Measurements from ENCODE around the gene SLC2A4RG.
"Not testable (repeated sequence)": the region's sequence is repeated elsewhere in the genome, so short reads cannot be mapped to it uniquely, and the experiment has no call there.

Gene SLC2A4RG

DNA sequence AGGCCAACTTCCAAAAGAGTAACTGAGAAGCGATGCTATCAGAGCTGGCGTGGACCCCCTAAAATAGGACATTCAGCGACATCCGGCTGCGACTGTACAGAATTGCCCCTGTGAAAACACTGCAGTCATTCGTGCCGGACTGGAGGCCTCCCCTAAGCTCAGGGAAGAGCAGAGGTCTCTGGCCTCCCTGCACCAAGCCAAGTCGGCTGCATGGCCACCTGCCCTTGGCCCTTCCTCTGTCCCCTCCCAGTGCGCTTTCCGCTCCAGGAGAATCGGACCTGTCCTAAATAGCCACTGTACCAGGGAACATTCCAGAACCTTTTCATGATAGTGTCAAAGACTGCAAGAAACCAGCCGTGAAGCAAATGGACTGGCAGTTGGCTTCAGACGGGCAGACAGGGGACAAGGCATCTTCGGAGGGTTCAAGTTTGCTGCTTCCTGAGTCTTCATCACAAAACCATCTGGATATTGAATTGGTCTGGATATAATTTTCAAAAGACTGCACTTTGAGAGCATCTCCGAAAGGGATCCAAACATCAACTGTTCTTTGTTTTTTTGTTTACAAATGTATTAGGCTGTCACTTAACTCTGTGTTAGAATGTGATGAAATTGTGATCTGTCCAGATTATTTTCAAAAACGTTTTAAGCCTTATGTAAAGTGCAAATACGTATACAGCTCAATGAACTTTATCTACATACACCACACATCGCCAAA lies 16.5 kb downstream of the SLC2A4RG start:
- no peak for DNase-seq

DNA sequence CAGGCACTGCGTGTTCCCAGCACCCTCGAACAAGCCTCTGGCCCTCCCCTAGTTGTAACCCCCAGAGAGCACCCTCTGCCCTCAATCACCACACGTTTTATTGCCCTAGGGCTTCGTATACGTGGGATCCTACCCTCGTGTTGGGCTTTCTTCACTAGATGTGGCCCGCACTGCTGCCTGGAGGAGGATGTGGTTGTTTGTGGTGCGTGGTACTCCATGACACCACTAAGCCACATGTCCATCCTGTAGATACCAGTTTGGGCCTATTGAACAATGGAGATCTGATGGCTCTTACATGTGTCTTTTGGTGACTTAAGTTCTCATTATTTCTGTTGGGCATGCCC lies 17.0 kb downstream of the SLC2A4RG start:
- DNase-seq = no peak

DNA sequence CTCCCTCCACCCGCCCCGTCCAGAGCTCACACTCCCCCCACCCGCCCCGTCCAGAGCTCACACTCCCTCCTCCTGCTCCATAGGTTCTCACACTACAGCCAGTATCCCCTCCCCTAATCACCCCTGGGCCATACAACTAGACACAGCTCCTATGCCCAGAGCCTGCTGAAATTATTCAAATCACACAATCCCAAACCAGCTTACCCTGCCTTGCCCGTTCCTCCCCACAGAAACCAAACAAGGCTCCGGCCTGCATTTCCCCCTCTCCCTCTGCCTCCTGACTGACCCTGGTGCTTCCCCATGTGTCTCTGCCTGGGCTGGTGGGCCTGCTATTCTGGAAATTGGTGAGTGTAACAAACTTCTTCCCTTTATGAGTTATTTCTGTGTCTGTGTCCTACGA lies 18.6 kb downstream of the SLC2A4RG start:
- no peak for DNase-seq

DNA sequence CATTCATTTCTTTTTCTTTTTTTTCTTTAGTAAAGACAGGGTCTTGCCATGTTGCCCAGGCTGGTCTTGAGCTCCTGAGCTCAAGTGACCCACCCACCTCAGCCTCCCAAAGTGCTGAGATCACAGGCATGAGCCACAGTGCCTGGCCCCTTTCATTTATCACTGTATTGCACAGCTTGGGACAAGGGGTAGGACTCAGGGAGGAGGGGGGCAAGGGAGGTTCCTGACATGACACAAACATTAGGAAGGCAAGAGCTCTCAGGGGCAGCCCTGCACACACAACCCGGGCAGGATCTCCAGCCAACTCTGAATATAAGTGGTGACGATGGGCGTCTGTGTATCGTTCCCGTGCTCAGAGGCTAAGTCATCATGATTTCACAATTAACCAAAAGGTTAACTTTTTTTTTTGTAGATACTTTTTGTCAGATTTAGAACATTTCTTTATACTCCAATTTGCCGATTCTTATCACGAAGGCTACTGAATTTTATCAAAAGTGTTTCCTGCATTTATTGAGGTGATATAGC lies 19.9 kb downstream of the SLC2A4RG start:
- DNase-seq = no peak

DNA sequence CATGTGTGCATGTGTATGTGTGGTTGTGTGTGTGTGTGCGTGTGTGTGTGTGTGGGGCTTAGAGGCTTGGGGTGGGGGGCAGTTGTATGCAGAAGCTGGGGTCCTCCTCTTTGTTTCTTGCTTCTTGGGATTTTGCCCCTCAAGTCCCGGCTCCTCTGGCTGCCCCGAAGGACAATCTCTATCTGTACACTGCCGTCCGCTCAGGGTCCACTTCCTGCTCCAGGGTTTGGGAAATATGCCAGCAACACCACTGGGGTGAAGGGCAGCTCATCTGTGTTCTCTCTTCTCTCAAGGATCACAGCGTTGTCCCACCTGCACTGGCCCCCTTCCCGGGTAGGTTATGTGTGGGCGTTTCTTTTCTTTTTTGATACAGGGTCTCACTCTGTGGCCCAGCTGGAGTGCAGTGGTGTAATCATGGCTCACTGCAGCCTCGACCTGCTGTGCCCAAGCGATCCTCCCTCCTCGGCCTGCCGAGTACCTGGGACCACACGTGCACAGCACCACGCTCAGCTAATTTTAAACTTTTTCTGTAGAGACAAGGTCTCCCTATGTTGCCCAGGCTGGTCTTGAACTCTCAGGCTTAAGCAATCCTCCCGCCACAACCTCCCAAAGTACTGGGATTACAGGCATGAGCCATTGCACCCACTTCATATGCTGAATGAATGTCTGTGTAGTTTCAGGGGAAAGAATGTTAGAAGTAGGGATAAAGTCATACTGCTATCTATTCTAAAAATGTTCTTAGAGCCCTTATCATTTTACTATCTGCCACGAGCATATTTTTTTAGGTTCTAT lies 25.7 kb downstream of the SLC2A4RG start:
- no peak for DNase-seq

DNA sequence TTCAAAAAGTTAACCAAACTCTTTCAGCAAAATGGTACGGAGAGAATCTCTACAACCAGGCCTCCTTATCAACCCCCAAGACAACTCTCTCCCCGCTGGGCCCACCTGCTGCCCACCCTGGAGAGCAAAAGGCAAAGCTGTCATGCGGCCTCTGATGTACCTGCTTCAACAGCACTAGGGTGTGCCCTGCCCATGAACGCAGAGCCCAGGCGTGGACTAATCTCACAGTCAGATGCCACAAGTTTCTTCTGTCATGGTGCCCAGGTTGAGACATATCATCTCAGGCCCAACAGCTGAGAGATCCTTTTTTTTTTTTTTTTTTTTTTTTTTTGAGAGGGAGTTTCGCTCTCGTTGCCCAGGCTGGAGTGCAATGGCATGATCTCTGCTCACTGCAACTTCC lies 26.3 kb downstream of the SLC2A4RG start:
- no peak for DNase-seq

DNA sequence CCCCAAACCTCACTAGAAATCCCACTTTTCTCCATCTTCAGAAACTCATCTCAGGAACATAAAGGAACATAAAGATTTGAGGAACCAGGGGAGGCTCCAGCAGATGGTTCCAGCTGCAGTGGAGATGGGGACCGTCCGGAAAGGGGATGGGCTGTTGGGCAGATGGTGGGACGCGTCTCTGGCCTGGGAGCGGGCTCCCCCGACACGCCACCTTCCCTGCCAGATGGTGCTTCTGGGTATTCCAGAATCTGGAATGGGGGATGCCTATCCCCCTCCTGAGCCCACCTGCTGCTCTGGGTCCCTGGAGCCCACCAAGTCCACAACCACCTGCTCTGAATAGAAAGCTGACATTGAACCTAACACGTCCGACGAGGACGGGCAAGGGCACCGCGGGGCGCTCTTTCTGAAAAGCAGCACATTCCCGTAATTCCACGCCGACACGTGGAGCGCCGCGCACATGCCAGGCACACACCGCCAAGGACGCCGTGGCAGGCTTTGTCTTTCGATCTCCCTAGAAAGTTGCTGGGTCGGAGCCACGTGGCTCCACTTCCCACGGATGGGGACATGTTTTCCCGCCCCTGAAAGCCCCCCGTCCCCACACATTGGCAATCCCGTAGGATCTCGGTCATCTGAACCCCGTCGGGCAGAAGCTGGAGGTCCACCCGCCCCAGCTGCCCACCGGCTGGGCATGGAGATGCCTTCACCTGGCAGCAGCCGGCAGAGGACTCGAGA lies 27.3 kb downstream of the SLC2A4RG start:
- DNase-seq = no peak

DNA sequence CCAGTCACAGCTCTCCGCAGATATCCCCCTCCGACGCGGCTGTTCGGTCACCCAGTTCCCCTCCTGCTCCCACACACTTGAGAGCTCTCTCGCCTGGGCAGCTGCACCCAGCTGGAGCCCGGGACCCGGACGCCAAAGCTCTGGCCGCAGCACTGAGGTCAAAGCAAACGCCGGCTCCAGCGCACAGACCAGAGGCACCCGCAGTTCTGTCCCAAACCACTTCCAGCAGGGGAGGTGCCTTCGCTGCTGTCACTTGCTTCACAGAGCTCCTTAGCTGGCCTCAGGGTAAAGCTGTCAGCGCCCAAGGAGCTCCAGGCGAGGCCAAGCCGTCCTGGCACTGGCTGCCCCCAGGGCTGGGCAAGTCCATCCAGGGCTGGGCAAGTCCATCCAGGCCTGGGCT lies 27.9 kb downstream of the SLC2A4RG start:
- no peak for DNase-seq

DNA sequence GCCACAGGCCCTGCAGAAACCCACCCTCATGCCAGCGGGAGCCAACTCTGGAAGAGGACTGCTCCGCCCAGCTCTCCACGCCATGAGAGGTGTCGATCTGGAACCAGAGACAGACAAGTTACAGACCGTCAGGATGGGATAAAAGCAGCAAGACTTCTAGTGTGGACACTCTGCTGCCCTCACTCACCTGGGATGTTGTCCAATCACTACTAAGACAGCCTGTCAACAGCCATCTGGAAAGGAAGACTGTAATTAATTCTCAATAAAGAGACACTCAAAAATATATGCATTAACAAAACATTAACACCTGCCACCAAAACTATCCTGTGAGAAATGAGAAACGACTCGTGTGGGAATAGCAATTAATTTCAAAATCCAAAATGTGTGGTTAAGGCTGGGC lies 28.3 kb downstream of the SLC2A4RG start:
- DNase-seq = no peak

DNA sequence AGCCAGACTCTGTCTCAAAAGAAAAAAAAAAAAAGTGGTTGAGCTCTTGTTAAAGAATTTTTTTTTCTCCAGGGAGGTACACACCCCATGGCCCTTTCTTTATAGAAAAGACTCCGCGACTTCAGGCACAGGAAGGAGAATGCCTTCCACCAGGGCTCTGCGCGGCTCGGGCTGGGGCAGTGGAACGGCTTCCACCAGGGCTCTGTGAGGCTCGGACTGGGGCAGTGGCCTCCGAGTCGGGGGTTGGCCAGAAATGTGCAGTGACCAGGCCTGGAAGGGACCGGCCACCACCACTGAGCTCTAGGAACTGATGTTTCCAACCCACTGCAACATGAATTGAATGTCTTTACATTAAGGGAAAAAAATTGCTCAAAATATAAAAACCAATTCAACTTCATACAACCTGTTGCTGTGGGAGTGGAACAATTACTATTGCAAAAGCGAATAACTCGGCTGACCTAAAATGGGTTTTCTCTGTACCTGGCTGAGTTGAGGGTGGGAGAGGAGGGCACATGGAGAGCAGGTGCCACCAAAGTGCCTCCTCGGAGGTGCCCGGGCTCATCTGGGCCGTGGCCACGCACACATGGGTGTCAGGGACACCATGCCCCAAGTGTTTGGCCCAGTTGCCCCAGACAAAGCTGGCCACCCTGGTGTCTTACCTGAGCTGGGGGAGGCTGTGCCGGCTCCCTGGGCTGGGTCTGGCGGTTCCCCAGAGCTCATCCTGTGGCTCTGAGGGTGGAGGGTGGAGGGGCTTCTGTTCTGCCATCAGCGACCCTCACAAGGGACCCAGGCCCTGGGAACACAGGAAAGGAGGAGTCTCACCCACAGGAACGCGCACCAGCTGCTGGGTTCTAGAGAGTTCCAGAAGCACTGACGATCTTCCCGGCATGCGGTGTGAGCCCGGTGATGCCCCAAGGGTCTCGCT lies 29.3 kb downstream of the SLC2A4RG start:
- no peak for DNase-seq

DNA sequence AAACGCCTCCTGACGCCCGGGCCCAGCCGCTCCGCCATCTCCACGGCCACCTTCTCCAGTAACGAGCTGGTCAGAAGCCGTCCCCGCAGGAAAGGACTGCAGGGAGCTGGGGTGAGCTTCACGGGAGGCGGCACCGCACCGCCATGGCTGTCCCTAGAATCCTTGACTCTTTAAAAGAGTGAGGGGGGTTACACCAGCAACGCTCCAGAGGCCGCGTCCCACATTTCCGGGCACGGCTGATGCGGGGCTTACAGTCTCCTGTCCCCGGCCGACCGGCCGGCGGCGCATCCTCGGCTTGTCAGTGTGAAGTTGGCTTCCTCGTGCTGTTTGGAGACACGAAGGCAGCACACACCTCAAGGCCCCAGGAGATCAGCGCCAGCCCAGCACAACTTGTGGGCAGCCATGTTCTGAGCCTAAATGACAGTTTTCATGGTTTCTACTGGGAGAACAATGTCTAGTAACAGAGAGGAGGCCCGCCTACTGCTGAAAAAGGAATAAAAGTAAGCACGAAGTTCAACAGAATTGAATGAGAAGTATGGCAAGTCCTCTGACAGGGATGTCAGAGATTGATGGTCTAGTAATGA lies 30.4 kb downstream of the SLC2A4RG start:
- no peak for DNase-seq

DNA sequence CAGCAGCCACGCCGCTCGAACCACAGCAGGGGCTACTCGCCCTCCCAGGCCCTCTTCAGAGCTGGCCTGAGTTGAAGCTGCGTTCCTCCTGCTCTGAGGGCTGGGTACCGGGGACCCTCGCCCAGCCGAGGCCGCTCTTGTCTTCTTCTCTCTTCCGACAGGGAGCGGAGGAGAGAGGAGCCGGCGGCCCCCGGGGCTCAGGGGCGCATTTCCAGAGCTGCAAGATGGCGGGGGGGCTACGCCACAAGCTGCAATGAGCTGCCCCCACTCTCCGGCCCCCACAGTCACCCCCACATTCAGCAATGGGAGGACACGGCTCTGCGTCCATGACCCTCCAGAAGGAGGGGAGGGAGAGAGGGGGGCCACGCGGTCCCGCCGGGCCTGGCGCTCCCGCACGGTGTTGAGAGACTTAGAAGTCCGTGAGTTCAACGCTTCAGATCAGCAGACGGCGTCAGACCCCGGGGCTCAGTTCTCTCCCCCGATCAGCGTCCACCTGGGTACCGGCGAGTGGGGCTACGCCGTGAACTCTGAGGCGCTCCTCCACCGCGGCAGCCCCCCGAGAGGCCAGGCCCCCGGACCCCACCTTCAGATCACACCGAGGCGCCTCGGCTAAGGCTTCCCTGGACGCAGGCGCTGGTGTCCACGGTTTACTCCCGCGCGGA lies 31.6 kb downstream of the SLC2A4RG start:
- no peak for DNase-seq

DNA sequence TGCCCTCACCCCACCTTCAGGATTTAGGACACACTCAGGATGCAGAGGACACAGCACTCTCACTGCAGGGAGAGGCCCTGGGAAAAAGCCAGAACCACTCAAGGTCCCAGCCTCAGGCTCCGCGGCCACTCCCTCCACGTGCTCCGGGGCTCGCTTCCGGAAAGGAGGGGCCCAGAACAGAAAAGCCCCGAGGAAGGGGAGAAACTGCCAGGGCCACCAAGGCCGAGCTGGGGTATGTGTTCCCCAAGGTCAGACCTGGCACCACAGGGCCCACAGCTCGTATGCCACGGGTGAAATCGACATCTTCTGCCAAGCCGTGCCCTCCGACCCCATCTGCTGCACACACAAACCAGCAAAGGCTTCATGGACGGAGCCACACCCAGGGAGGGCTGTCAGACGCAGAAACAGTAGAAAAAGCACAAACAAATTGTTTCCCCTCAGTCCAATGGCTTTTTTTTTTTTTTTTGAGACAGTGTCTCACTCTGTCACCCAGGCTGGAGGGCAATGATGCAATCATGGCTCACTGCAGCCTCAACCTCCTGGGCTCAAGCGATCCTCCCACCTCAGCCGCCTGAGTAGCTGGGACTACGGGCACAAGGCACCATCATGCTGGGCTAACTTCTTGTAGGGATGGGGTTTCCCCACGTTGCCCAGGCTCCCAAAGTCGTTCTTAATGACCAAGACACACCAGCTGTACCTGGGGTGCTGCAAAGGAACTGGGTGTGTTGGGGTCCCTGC lies 33.4 kb downstream of the SLC2A4RG start:
- no peak for DNase-seq

DNA sequence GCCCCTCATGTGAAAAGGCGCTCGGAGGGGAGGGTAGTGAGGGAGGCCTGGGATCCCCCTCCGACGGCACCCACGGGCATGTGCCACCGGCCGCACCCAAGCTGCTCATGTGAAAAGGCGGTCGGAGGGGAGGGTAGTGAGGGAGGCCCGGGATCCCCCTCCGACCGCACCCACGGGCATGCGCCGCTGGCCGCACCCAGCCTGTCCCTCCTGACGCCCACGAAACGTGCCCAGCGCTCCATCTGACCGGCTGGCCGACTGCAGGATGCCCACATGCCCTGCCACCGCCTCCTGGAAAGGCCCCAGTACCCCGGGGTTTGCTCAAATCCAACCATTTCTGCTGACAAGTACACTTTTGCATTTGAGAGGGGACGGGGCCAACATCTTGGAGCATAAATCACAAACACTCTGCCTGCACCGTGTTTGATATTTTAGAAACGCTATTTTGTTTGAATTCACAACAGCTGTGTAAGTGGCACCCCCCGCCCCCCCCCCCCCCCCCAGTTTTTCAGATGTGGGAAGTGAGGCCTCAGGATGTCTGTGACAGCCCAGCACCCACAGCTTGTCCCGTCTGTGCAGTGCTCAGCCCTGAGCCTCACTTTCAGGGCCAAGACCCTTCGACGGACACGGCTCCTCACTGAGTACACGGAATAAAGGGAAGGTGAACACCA lies 34.1 kb downstream of the SLC2A4RG start:
- DNase-seq = no peak

DNA sequence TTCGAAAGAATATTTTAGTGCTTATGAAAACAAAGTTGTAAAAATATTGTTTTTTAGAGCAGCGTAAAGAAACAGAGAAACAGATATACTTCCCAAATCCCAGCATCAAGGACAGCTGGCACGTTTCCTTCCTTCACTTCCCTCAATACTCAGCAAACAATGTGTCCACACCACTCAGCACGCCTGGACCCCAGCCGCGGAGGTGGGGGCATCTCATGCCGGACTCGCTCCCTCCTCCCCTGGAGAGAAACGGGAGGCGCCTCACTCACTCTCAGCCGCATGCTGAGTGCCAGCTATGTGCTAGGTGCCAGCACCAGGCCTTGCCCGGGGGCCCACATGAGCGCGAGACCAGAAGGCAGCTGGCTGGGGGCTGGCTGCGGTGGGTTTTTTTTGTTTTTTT lies 34.7 kb downstream of the SLC2A4RG start:
- no peak for DNase-seq

DNA sequence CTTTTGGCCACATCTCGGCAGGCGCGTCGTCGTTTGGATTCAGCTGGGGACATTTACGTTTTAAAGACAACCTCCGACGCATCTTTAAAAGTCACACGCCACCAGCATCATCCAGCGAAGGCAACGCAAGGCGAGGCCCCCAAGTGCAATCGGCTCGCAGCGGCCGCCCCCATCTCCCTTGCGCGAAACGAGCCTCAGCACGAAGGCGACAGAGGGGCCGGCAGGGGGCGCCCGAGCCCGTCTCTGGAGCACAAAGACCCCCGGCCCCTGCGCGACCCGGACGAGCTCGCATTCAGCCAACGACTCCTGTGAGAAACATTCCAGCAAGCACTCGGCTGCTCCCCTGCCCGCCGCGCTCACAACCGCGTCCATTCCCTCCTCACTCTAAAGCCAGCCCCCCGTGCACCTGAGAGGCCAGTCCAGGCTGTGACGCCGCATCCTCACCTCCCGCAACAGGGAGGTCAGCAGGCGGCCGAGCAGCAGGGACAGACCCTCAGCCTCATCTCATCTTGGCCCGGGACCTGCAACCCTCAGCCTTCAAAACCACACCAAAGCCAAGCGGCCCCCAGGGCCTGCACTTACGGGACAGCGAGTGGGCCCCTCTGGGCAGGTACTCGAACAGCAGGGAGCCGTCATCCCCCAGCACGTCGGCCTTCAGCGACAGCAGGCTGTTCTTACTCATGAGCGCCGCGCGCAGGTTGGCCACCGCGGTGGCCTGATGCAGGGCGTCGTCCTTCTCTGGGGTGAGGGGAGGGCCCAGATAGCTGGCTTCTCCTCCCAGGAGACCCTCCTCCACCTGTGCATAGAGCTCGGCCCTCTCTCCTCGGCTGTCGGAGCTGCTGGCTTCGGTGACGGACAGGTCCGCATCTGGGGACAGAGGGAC lies 35.8 kb downstream of the SLC2A4RG start:
- DNase-seq = peak; percentile 31

DNA sequence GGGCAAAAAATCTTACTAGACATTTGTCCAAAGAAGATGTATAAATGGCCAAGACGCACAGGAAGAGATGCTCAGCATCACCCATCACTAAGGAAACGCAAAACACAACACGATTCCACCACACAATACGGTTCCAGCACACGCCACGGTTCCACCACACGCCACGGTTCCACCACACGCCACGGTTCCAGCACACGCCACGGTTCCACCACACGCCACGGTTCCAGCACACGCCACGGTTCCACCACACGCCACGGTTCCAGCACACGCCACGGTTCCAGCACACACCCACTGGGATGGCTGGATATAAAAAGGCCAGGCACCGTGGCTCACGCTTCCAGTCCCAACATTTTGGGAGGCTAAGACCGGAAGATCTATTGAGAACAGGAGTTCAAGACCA lies 37.3 kb downstream of the SLC2A4RG start:
- not testable (repeated sequence) for DNase-seq

DNA sequence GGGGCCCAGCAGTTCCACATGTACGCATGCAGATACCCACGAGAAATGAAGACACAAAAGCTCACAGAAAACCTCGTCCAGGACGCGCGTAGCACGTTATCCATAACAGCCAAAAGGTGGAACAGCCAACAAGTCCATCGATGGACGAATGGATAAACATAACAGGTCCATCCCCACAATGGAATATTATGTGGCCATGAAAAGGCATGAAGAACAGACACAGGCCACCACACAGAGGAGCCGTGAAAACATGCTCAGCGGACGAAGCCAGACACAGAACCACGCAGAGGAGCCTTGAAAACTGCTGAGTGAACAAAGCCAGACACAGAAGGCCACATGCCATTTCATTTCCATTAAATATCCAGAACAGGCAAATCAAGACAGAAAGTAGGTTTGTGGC lies 38.0 kb downstream of the SLC2A4RG start:
- no peak for DNase-seq

DNA sequence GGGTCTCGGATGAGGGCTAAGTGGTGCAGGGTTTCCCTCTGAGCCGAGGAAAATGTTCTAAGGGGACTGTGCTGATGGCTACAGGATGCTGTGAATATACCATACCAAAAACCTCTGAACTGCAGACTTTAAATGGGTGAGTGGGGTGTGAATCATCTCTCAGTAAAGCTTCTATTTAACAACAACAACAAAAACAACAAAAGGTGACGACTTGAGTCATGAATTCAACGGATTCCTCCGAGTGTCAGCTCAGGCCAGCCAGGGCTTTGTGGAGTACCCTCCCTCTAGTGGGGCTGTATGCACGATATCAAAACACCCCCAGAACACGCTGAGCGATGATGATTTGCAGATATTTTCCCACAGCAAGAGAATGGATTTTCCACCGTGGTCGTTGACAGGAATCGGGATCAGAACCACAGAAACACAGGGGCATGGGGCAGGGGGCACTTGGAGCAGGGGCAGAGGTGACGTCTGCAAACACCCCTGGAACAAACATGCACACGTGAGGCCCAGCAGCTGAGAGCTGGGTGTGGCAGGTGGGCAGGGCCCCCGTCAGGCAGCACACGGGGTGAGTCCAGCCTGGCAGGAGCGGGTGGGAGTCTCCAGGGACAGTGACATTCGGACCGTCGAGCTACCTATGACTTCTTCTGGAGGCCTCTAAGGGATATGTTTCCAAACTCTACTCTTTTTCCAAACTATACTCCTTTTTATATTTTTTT lies 38.6 kb downstream of the SLC2A4RG start:
- DNase-seq = no peak

All from CD4-positive, alpha-beta T cell treated with Interferon gamma for 1 hour (primary cell).